Ovary (tissue), 9 donors: ENCODE measurements around the gene SART1. TPM values are rescaled to one million over a fixed set of nuclear protein-coding genes. Genes with fewer than 3 reads are reported as not detected.
"Not testable (repeated sequence)": the region's sequence is repeated elsewhere in the genome, so short reads cannot be mapped to it uniquely, and the experiment has no call there.

Experiments used
- DNase-seq, 5 donors: peaks; one replicate each; pipeline ENCODE4 v3.0.0-alpha.2; 2019 to 2020
- H3K27ac ChIP-seq, 2 donors: fragments of 200-600 bp; one replicate each; pipeline versions ENCODE4 v1.5.1 to v1.8.0; 2019 to 2022
- H3K27me3 ChIP-seq: fragments of 200-600 bp; one replicate; pipeline ENCODE4 v1.8.0; 2022
- H3K36me3 ChIP-seq: fragments of 200-600 bp; sonication (generic); one replicate; pipeline ENCODE4 v1.5.1; 2019
- H3K4me1 ChIP-seq: one replicate; pipeline ENCODE4 v1.8.1; 2013; ENCODE audit warnings: mild to moderate bottlenecking, moderate library complexity; ENCODE audit not compliant: insufficient read depth
- H3K4me3 ChIP-seq: fragments of 200-600 bp; sonication (generic); one replicate; pipeline ENCODE4 v1.5.1; 2017
- H3K9me3 ChIP-seq, 2 donors: fragments of 200-600 bp in 1 of 2; sonication (generic) in 1 of 2; one replicate each; pipeline versions ENCODE4 v1.5.1 to v1.8.1; 2013 to 2019; ENCODE audit warnings: mild to moderate bottlenecking in 1 of 2, moderate library complexity in 1 of 2
- CTCF ChIP-seq, 3 donors: fragments of 450-650 bp in 2 of 3; fragments of 200-600 bp in 1 of 3; IDR thresholded peaks; one replicate each; pipeline versions ENCODE4 v1.5.1 to v1.8.0; 2016 to 2022; ENCODE audit warnings: antibody characterized with exemption in 3 of 3, mild to moderate bottlenecking in 1 of 3
- EP300 ChIP-seq: sonication (generic); formaldehyde crosslinking; IDR thresholded peaks from one replicate; pipeline ENCODE4 v1.6.1; 2017; ENCODE audit warnings: antibody characterized with exemption
- POLR2A ChIP-seq: fragments of 450-650 bp; IDR thresholded peaks from one replicate; pipeline ENCODE4 v1.6.1; 2017; ENCODE audit warnings: antibody characterized with exemption, mild to moderate bottlenecking, moderate library complexity
- WGBS, 3 donors: extraction: QIAGEN DNeasy Blood & Tissue Kit in 1 of 3; methylation state at CpG; one replicate each; pipeline versions ENCODE4 v1.1.5 to v1.1.7; 2013 to 2017; 5-methylcytosine and 5-hydroxymethylcytosine counted together
- intact Hi-C, 4 donors: fragments of 100-400 bp; cut with DNase I; formaldehyde crosslinking; loops; one replicate each; pipeline versions ENCODE4 v1.11.0 to v1.15.1; 2022 to 2023
- polyA plus RNA-seq, 2 donors: library from polyadenylated mRNA; stranded (reverse); fragments of 200-250 nt in 1 of 2; fragments of 350-450 nt in 1 of 2; fragmentation: Illumina TruSeq in 1 of 2; extraction: RNeasy Lipid Tissue Mini Kit (QIAGEN cat#74804) in 1 of 2; gene quantifications; one replicate each; pipeline ENCODE4 v1.2.3, GENCODE V29; 2013 to 2014
- total RNA-seq, 7 donors: library from RNA; depleted of rRNA in 2 of 7; stranded (reverse); fragments of >200 nt in 2 of 7; fragmentation: NEBNext Ultra II Directional in 3 of 7; extraction: Animal tissue kit (Norgen Biotek cat#: 25700) in 3 of 7; gene quantifications; one replicate each; pipeline versions ENCODE4 v1.1.0 to v1.2.4, GENCODE V29; 2016 to 2023
- donor health status: DM: no; HTN: no; CAD: no; lungs with moderate emphysema.
- donor health status: DM: no; HTN: no; CAD: no.
- donor health status: Bipolar disorder and iron deficiency.
- donor health status: DM: yes; HTN: yes; CAD: no.
- donor health status: DM: no; HTN: no; CAD: no.
- donor health status: DM: yes; HTN: yes; CAD: no.

The SART1 gene
- total and polyA plus RNA-seq, 9 donors = 8.8 to 64.9 (median 55.7) TPM

GRCh38 chr11:65947133-65947532 is 14.4 kb upstream of the SART1 start:
- Histone ChIP-seq H3K9me3 (no peaks in the 10 kb centered on the region), H3K4me1 (no peaks in the 10 kb centered on the region), H3K27me3 (no peaks in the 10 kb centered on the region), H3K36me3 (no peaks in the 10 kb centered on the region), H3K27ac (no peak overlapping the region), H3K4me3 (no peak overlapping the region)
- WGBS, 3 donors = 34 to 45% (median 36%) methylated on average over 13 of the region's 13 CpGs
- TF ChIP-seq CTCF (IDR thresholded peaks at IDR 0.05) (no peak), EP300 (no peak), POLR2A (no peak)
- intact Hi-C loops = no loop called here
- no peak for DNase-seq

- 82 to 83% (median 83%) methylated on average over 12 of the region's 12 CpGs for WGBS, 3 donors
- TF ChIP-seq POLR2A (no peak), CTCF (IDR thresholded peaks at IDR 0.05) (no peak), EP300 (no peak)
- no peaks in the 10 kb centered on the region for H3K27me3 ChIP-seq
- H3K9me3 ChIP-seq = no peaks in the 10 kb centered on the region
- no peak overlapping the region for H3K4me3 ChIP-seq
- H3K27ac ChIP-seq = no peak overlapping the region
- no peaks in the 10 kb centered on the region for H3K36me3 ChIP-seq
- no peaks in the 10 kb centered on the region for H3K4me1 ChIP-seq
- DNase-seq = no peak
- intact Hi-C loops = no loop called here
Measured at GRCh38 chr11:65947603-65948125, 13.9 kb upstream of the SART1 start.

GRCh38 chr11:65950711-65951110 is 10.8 kb upstream of the SART1 start:
- H3K9me3 ChIP-seq, H3K4me3 ChIP-seq, DNase-seq, H3K4me1 ChIP-seq, H3K36me3 ChIP-seq, H3K27ac ChIP-seq, intact Hi-C loops, H3K27me3 ChIP-seq: not testable (repeated sequence)
- 91 to 93% (median 92%) methylated on average over 5 of the region's 5 CpGs for WGBS, 3 donors

GRCh38 chr11:65951641-65952040 is 9.9 kb upstream of the SART1 start:
- 46 to 59% (median 52%) methylated on average over 3 of the region's 3 CpGs for WGBS, 3 donors

GRCh38 chr11:65952052-65952521 is 9.4 kb upstream of the SART1 start:
- H3K4me3 ChIP-seq = no peak overlapping the region
- H3K27me3 ChIP-seq = no peaks in the 10 kb centered on the region
- intact Hi-C loops = no loop called here
- H3K9me3 ChIP-seq = no peaks in the 10 kb centered on the region
- H3K27ac ChIP-seq = no peak overlapping the region
- no peak for TF ChIP-seq POLR2A
- no peak for TF ChIP-seq EP300
- TF ChIP-seq CTCF (IDR thresholded peaks at IDR 0.05) = no peak
- 41 to 68% (median 52%) methylated on average over 6 of the region's 6 CpGs for WGBS, 3 donors
- no peaks in the 10 kb centered on the region for H3K36me3 ChIP-seq
- no peaks in the 10 kb centered on the region for H3K4me1 ChIP-seq
- DNase-seq = no peak

More at GRCh38 chr11:65951641-65952040, 9.9 kb upstream of the SART1 start:
- H3K4me3 ChIP-seq, H3K36me3 ChIP-seq, H3K27ac ChIP-seq, DNase-seq, H3K27me3 ChIP-seq, H3K4me1 ChIP-seq, intact Hi-C loops, H3K9me3 ChIP-seq: not testable (repeated sequence)
